Neural cell (in vitro differentiated cells): ENCODE measurements around the gene DNAL1. TPM values are rescaled to one million over a fixed set of nuclear protein-coding genes. Genes with fewer than 3 reads are reported as not detected.

Source experiments
- H2AFZ ChIP-seq: fragments of 200-600, 300-800 bp; sonication (generic), shearing (Covaris generic); 2 replicates; pipeline ENCODE4 v1.6.0; 2014; ENCODE audit warnings: low read depth, mild to moderate bottlenecking, antibody characterized with exemption, low read length, moderate library complexity
- H3F3A ChIP-seq: fragments of 200-600 bp; shearing (Covaris generic); 2 replicates; pipeline ENCODE4 v1.6.1; 2016; ENCODE audit warnings: mild to moderate bottlenecking, moderate library complexity, mixed read lengths, antibody characterized with exemption, low read length; ENCODE audit not compliant: insufficient read depth, poor library complexity, severe bottlenecking
- H3K27ac ChIP-seq: fragments of 200-600, 300-800 bp; sonication (generic), shearing (Covaris generic); 2 replicates; pipeline ENCODE4 v1.5.1; 2014; ENCODE audit warnings: mild to moderate bottlenecking, low read length, moderate library complexity
- H3K27me3 ChIP-seq: fragments of 300-800, 200-600 bp; sonication (generic), shearing (Covaris generic); 2 replicates; pipeline ENCODE4 v1.6.0; 2014; ENCODE audit warnings: mild to moderate bottlenecking, low read depth, low read length, moderate library complexity; ENCODE audit not compliant: insufficient read depth
- H3K36me3 ChIP-seq: fragments of 300-800, 200-600 bp; sonication (generic), shearing (Covaris generic); 2 replicates; pipeline ENCODE4 v1.5.1; 2014; ENCODE audit warnings: mild to moderate bottlenecking, antibody characterized with exemption, low read length, moderate library complexity; ENCODE audit not compliant: insufficient read depth
- H3K4me2 ChIP-seq: fragments of 300-800, 200-600 bp; sonication (generic), shearing (Covaris generic); 2 replicates; pipeline ENCODE4 v1.6.0; 2014; ENCODE audit warnings: mild to moderate bottlenecking, low read length
- H3K4me3 ChIP-seq: fragments of 300-800, 200-600 bp; sonication (generic), shearing (Covaris generic); 2 replicates; pipeline ENCODE4 v1.5.1; 2014; ENCODE audit warnings: mild to moderate bottlenecking, low read length, moderate library complexity
- H3K79me2 ChIP-seq: fragments of 200-600 bp; shearing (Covaris generic); replicated peaks from 2 replicates; pipeline ENCODE4 v1.6.0; 2014; ENCODE audit warnings: mild to moderate bottlenecking, low read length, moderate library complexity; ENCODE audit not compliant: insufficient read depth
- H3K9ac ChIP-seq: fragments of 300-800, 200-600 bp; sonication (generic), shearing (Covaris generic); 2 replicates; pipeline ENCODE4 v1.6.1; 2016; ENCODE audit warnings: mild to moderate bottlenecking, low read length, mixed read lengths
- H3K9me2 ChIP-seq: fragments of 200-600 bp; shearing (Covaris generic); 2 replicates; pipeline ENCODE4 v1.6.1; 2016; ENCODE audit warnings: mild to moderate bottlenecking, low read length, mixed read lengths; ENCODE audit not compliant: insufficient read depth
- H3K9me3 ChIP-seq: fragments of 200-600, 300-800 bp; sonication (generic), shearing (Covaris generic); 2 replicates; pipeline ENCODE4 v1.6.1; 2016; ENCODE audit warnings: mild to moderate bottlenecking, mixed run types, low read length, moderate library complexity, mixed read lengths
- H4K20me1 ChIP-seq: fragments of 200-600 bp; shearing (Covaris generic); 2 replicates; pipeline ENCODE4 v1.6.1; 2016; ENCODE audit warnings: mild to moderate bottlenecking, mixed run types; ENCODE audit not compliant: insufficient read depth
- EP300 ChIP-seq: fragments of 450-650 bp; conservative IDR thresholded peaks from 2 replicates; pipeline ENCODE4 v1.6.1; 2014; ENCODE audit warnings: antibody characterized with exemption, mild to moderate bottlenecking, moderate library complexity; ENCODE audit not compliant: poor library complexity, severe bottlenecking
- EZH2 ChIP-seq: fragments of 200-600, 300-800 bp; shearing (Covaris generic), sonication (generic); IDR thresholded peaks from 2 replicates; pipeline ENCODE4 v1.6.1; 2014; ENCODE audit warnings: antibody characterized with exemption, low read length, borderline replicate concordance, mild to moderate bottlenecking; ENCODE audit not compliant: insufficient read depth, poor library complexity, severe bottlenecking
- MXI1 ChIP-seq: fragments of 450-650 bp; conservative IDR thresholded peaks from 2 replicates; pipeline ENCODE4 v1.6.1; 2014; ENCODE audit warnings: antibody characterized with exemption, mild to moderate bottlenecking; ENCODE audit not compliant: poor library complexity, severe bottlenecking
- POLR2AphosphoS5 ChIP-seq: IDR thresholded peaks from 2 replicates; pipeline ENCODE4 v1.6.1; 2012
- RAD21 ChIP-seq: fragments of 450-650 bp; conservative IDR thresholded peaks from 2 replicates; pipeline ENCODE4 v1.6.1; 2014; ENCODE audit warnings: antibody characterized with exemption, mild to moderate bottlenecking, moderate library complexity
- SMC3 ChIP-seq: fragments of 450-650 bp; conservative IDR thresholded peaks from 2 replicates; pipeline ENCODE4 v1.6.1; 2014; ENCODE audit warnings: antibody characterized with exemption, mild to moderate bottlenecking, moderate library complexity; ENCODE audit not compliant: poor library complexity
- TAF1 ChIP-seq: IDR thresholded peaks from 2 replicates; pipeline ENCODE4 v1.6.1; 2012; ENCODE audit warnings: low read depth
- polyA plus RNA-seq: library from polyadenylated mRNA; depleted of rRNA; stranded (reverse); fragments of >200 nt; gene quantifications from 2 replicates; pipeline ENCODE4 v1.2.3, GENCODE V29; 2014
- TF ChIP-seq, protein P1 (sequence below): fragments of 450-650 bp; IDR thresholded peaks from 2 replicates; pipeline ENCODE4 v1.5.1; 2014; ENCODE audit warnings: antibody characterized with exemption, mild to moderate bottlenecking, moderate library complexity; ENCODE audit not compliant: poor library complexity, severe bottlenecking
- TF ChIP-seq, protein P2 (sequence below): IDR thresholded peaks from 2 replicates; pipeline ENCODE4 v1.6.1; 2012; ENCODE audit warnings: borderline replicate concordance

DNAL1 gene
- polyA plus RNA-seq, 1 donor from 2014 or later, result 33.4 TPM

GRCh38 chr14:73725116-73726024 lies 80.6 kb downstream of the DNAL1 start:
- H4K20me1 ChIP-seq, result no peaks in the 10 kb centered on the region
- no peak overlapping the region for H2AFZ ChIP-seq
- no peaks in the 10 kb centered on the region for H3K27me3 ChIP-seq
- H3K4me2 ChIP-seq, result no peak overlapping the region
- TF ChIP-seq EP300, result no peak
- TF ChIP-seq, protein P1, sequence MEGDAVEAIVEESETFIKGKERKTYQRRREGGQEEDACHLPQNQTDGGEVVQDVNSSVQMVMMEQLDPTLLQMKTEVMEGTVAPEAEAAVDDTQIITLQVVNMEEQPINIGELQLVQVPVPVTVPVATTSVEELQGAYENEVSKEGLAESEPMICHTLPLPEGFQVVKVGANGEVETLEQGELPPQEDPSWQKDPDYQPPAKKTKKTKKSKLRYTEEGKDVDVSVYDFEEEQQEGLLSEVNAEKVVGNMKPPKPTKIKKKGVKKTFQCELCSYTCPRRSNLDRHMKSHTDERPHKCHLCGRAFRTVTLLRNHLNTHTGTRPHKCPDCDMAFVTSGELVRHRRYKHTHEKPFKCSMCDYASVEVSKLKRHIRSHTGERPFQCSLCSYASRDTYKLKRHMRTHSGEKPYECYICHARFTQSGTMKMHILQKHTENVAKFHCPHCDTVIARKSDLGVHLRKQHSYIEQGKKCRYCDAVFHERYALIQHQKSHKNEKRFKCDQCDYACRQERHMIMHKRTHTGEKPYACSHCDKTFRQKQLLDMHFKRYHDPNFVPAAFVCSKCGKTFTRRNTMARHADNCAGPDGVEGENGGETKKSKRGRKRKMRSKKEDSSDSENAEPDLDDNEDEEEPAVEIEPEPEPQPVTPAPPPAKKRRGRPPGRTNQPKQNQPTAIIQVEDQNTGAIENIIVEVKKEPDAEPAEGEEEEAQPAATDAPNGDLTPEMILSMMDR, result no peak
- TF ChIP-seq MXI1, result no peak
- no peak for TF ChIP-seq EZH2
- TF ChIP-seq TAF1, result no peak
- TF ChIP-seq, protein P2, sequence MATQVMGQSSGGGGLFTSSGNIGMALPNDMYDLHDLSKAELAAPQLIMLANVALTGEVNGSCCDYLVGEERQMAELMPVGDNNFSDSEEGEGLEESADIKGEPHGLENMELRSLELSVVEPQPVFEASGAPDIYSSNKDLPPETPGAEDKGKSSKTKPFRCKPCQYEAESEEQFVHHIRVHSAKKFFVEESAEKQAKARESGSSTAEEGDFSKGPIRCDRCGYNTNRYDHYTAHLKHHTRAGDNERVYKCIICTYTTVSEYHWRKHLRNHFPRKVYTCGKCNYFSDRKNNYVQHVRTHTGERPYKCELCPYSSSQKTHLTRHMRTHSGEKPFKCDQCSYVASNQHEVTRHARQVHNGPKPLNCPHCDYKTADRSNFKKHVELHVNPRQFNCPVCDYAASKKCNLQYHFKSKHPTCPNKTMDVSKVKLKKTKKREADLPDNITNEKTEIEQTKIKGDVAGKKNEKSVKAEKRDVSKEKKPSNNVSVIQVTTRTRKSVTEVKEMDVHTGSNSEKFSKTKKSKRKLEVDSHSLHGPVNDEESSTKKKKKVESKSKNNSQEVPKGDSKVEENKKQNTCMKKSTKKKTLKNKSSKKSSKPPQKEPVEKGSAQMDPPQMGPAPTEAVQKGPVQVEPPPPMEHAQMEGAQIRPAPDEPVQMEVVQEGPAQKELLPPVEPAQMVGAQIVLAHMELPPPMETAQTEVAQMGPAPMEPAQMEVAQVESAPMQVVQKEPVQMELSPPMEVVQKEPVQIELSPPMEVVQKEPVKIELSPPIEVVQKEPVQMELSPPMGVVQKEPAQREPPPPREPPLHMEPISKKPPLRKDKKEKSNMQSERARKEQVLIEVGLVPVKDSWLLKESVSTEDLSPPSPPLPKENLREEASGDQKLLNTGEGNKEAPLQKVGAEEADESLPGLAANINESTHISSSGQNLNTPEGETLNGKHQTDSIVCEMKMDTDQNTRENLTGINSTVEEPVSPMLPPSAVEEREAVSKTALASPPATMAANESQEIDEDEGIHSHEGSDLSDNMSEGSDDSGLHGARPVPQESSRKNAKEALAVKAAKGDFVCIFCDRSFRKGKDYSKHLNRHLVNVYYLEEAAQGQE, result no peak
- TF ChIP-seq POLR2AphosphoS5, result no peak
- TF ChIP-seq SMC3, result no peak
- no peak for TF ChIP-seq RAD21
- no peaks in the 10 kb centered on the region for H3F3A ChIP-seq
- no peaks in the 10 kb centered on the region for H3K79me2 ChIP-seq
- H3K4me3 ChIP-seq, result no peak overlapping the region
- H3K36me3 ChIP-seq, result no peaks in the 10 kb centered on the region
- H3K27ac ChIP-seq, result no peak overlapping the region
- no peak overlapping the region for H3K9ac ChIP-seq
- no peaks in the 10 kb centered on the region for H3K9me2 ChIP-seq
- no peaks in the 10 kb centered on the region for H3K9me3 ChIP-seq

GRCh38 chr14:73726025-73726961 lies 81.5 kb downstream of the DNAL1 start:
- Histone ChIP-seq H3K79me2 (no peaks in the 10 kb centered on the region), H3K27me3 (no peaks in the 10 kb centered on the region), H3K4me3 (no peak overlapping the region), H3K36me3 (no peaks in the 10 kb centered on the region), H3K9me2 (no peaks in the 10 kb centered on the region), H3K9ac (no peak overlapping the region), H3K27ac (no peak overlapping the region), H3F3A (no peaks in the 10 kb centered on the region), H3K4me2 (no peak overlapping the region), H3K9me3 (no peaks in the 10 kb centered on the region), H4K20me1 (no peaks in the 10 kb centered on the region), H2AFZ (no peak overlapping the region)
- no peak for TF ChIP-seq RAD21
- no peak for TF ChIP-seq EP300
- no peak for TF ChIP-seq EZH2
- TF ChIP-seq TAF1, result no peak
- TF ChIP-seq POLR2AphosphoS5, result no peak
- TF ChIP-seq, protein P2, result no peak
- TF ChIP-seq MXI1, result no peak
- TF ChIP-seq SMC3, result no peak
- TF ChIP-seq, protein P1, result no peak
